A673 (cell line): ENCODE measurements around the gene AKR7A2. TPM values are rescaled to one million over a fixed set of nuclear protein-coding genes. Genes with fewer than 3 reads are reported as not detected.

ENCODE experiments used
- BruUV-seq: library from RNA; stranded (reverse); fragments of 400-500 nt; replicated peaks from 2 replicates; lab custom pipeline; 2021; lab: Mats Ljungman, UMichigan
- CTCF ChIA-PET: fragments of 300-600 bp; sonication (Branson Sonifier 250); formaldehyde crosslinking; loops from one replicate; lab custom pipeline; 2022; ENCODE audit warnings: antibody characterized with exemption; lab: Charles Lee
- POLR2A ChIA-PET: fragments of 300-600 bp; sonication (Branson Sonifier 250); formaldehyde crosslinking; loops from one replicate; lab custom pipeline; 2022; ENCODE audit warnings: antibody characterized with exemption; ENCODE audit not compliant: low non-redundant PET; lab: Charles Lee
- DNase-seq: peaks from one replicate; pipeline ENCODE4 v3.0.0-alpha.2; 2015; ENCODE audit warnings: low spot score
- H3K27ac ChIP-seq: fragments of 200-600 bp; sonication (generic); 2 replicates; pipeline ENCODE4 v1.5.1; 2016; ENCODE audit warnings: mixed run types, low read depth, mild to moderate bottlenecking, mixed read lengths, antibody characterized with exemption, low read length; ENCODE audit not compliant: poor library complexity, severe bottlenecking
- H3K27me3 ChIP-seq: fragments of 200-600 bp; sonication (generic); replicated peaks from 2 replicates; pipeline ENCODE4 v1.6.1; 2017; ENCODE audit warnings: mixed run types, low read depth, mild to moderate bottlenecking, mixed read lengths, antibody characterized with exemption, low read length; ENCODE audit not compliant: insufficient read depth, poor library complexity
- H3K36me3 ChIP-seq: fragments of 200-600 bp; sonication (generic); 2 replicates; pipeline ENCODE4 v1.6.1; 2016; ENCODE audit warnings: mixed run types, mild to moderate bottlenecking, mixed read lengths, antibody characterized with exemption, low read length; ENCODE audit not compliant: insufficient read depth, poor library complexity, severe bottlenecking
- H3K4me1 ChIP-seq: fragments of 200-600 bp; sonication (generic); 2 replicates; pipeline ENCODE4 v1.6.1; 2017; ENCODE audit warnings: mixed run types, mild to moderate bottlenecking, mixed read lengths, antibody characterized with exemption, low read length; ENCODE audit not compliant: insufficient read depth, poor library complexity, severe bottlenecking
- H3K4me3 ChIP-seq: fragments of 200-600 bp; sonication (generic); 2 replicates; pipeline ENCODE4 v1.5.1; 2016; ENCODE audit warnings: low read depth, mixed run types, mild to moderate bottlenecking, mixed read lengths, low read length; ENCODE audit not compliant: poor library complexity, severe bottlenecking
- H3K9me3 ChIP-seq: fragments of 200-600 bp; sonication (generic); 2 replicates; pipeline ENCODE4 v1.6.1; 2016; ENCODE audit warnings: mixed run types, low read depth, mild to moderate bottlenecking, mixed read lengths, antibody characterized with exemption, low read length; ENCODE audit not compliant: poor library complexity, severe bottlenecking
- CTCF ChIP-seq: fragments of 300-800, 200-600 bp; sonication (generic); conservative IDR thresholded peaks from 2 replicates; pipeline ENCODE4 v1.5.1; 2017; ENCODE audit warnings: low read depth, mild to moderate bottlenecking, antibody characterized with exemption, low read length, moderate library complexity, mixed read lengths
- EZH2 ChIP-seq: fragments of 200-600 bp; sonication (generic); IDR thresholded peaks from 2 replicates; pipeline ENCODE4 v1.6.1; 2017; ENCODE audit warnings: borderline replicate concordance, low read depth, mild to moderate bottlenecking, mixed read lengths, antibody characterized with exemption, low read length; ENCODE audit not compliant: poor library complexity, severe bottlenecking
- intact Hi-C: fragments of 100-400 bp; cut with micrococcal nuclease; formaldehyde crosslinking; loops from one replicate; pipeline ENCODE4 v1.10.0; 2022; ENCODE audit not compliant: unreplicated experiment
- total RNA-seq: library from RNA; stranded (reverse); gene quantifications from 2 replicates; pipeline ENCODE4 v1.2.3, GENCODE V29; 2021

The AKR7A2 gene
- total RNA-seq, 1 experiment from 2014 or later: 57.2 TPM

- ChIA-PET CTCF (no interaction called here), POLR2A (no interaction called here)
- Histone ChIP-seq H3K4me3 (no peak overlapping the region), H3K36me3 (peaks cover 8% of the 10 kb centered on the region), H3K27me3 (no peaks in the 10 kb centered on the region), H3K27ac (no peak overlapping the region), H3K4me1 (peaks cover 7% of the 10 kb centered on the region), H3K9me3 (no peaks in the 10 kb centered on the region)
- intact Hi-C loops: loop anchor here (2.0 kb wide), 1 partner anchor 63 kb away; the partner anchor contains the start of genes EMC1 and MRTO4
- no peak for TF ChIP-seq EZH2
- no peak for TF ChIP-seq CTCF
- BruUV-seq: no TSS peak
- no peak for DNase-seq
Observed at GRCh38 chr1:19313961-19314882, 2.3 kb upstream of the AKR7A2 start.

GRCh38 chr1:19313636-19313959 lies 1.7 kb upstream of the AKR7A2 start:
- BruUV-seq: no TSS peak
- TF ChIP-seq CTCF (no peak), EZH2 (no peak)
- DNase-seq: no peak
- H3K4me1 ChIP-seq: peaks cover 7% of the 10 kb centered on the region
- no peak overlapping the region for H3K4me3 ChIP-seq
- ChIA-PET CTCF (no interaction called here), POLR2A (no interaction called here)
- no peaks in the 10 kb centered on the region for H3K27me3 ChIP-seq
- no peaks in the 10 kb centered on the region for H3K9me3 ChIP-seq
- no peak overlapping the region for H3K27ac ChIP-seq
- intact Hi-C loops: loop anchor here (2.0 kb wide), 1 partner anchor 63 kb away; the partner anchor contains the start of genes EMC1 and MRTO4
- H3K36me3 ChIP-seq: peaks cover 8% of the 10 kb centered on the region

GRCh38 chr1:19312782-19313635 lies 1.1 kb upstream of the AKR7A2 start:
- TF ChIP-seq CTCF (no peak), EZH2 (no peak)
- peaks cover 7% of the 10 kb centered on the region for H3K4me1 ChIP-seq
- peaks cover 12% of the 10 kb centered on the region for H3K36me3 ChIP-seq
- peak overlapping the region; percentile 85 for H3K4me3 ChIP-seq
- no peaks in the 10 kb centered on the region for H3K9me3 ChIP-seq
- intact Hi-C loops: loop anchor here (2.0 kb wide), 1 partner anchor 62 kb away; the partner anchor contains the start of genes EMC1 and MRTO4
- CTCF ChIA-PET: interaction anchor here (0.6 kb wide), 1 partner anchor 341 kb away, joined by 3 read pairs; no protein-coding TSS in a partner anchor
- peak overlapping the region; percentile 78 for H3K27ac ChIP-seq
- TSS peak; percentile 59 for BruUV-seq
- H3K27me3 ChIP-seq: no peaks in the 10 kb centered on the region
- POLR2A ChIA-PET: no interaction called here
- DNase-seq: no peak
